Natural killer cell treated with Interleukin-12 subunit alpha and Interleukin-12 subunit beta and Interleukin-15 and Interleukin-18, amount 100 ng/mL, for 72 hours (primary cell): ENCODE data around the gene ESPNL. TPM values are rescaled to one million over a fixed set of nuclear protein-coding genes. Genes with fewer than 3 reads are reported as not detected.

Experiments
- ATAC-seq, 2 donors: fragments of 150-1000 bp; cut with Tn5 transposase in 1 of 2; sonication (Bioruptor Pico), chemical (Tn5 transposase) in 1 of 2; 2 replicates each; pipeline ENCODE4 v1.10.0; 2021
- DNase-seq: peaks from one replicate; pipeline ENCODE4 v3.0.0; 2022; ENCODE audit warnings: low spot score
- H3K27ac Mint-ChIP-seq, 2 donors: 1 replicate in 1 of 2; 2 replicates in 1 of 2; pipeline ENCODE4 v1.8.0; 2022; ENCODE audit warnings: mixed read lengths in 2 of 2, mild to moderate bottlenecking in 1 of 2, moderate library complexity in 1 of 2
- H3K27me3 Mint-ChIP-seq, 2 donors: 1 replicate in 1 of 2; 2 replicates in 1 of 2; pipeline ENCODE4 v1.8.0; 2022; ENCODE audit warnings: mixed read lengths in 2 of 2
- H3K36me3 Mint-ChIP-seq: one replicate; pipeline ENCODE4 v1.8.0; 2022; ENCODE audit warnings: mixed read lengths
- H3K4me1 Mint-ChIP-seq, 2 donors: 1 replicate in 1 of 2; 2 replicates in 1 of 2; pipeline ENCODE4 v1.8.0; 2022; ENCODE audit warnings: low read depth in 2 of 2, mixed read lengths in 2 of 2, mild to moderate bottlenecking in 1 of 2
- H3K4me3 Mint-ChIP-seq: one replicate; pipeline ENCODE4 v1.8.0; 2022; ENCODE audit warnings: mixed read lengths
- H3K9me3 Mint-ChIP-seq: 2 replicates; pipeline ENCODE4 v1.8.0; 2022; ENCODE audit warnings: mixed read lengths
- total RNA-seq, 2 donors: library from RNA; stranded (reverse); gene quantifications; one replicate each; pipeline ENCODE4 v1.2.3, GENCODE V29; 2022

Gene ESPNL
- total RNA-seq, 2 donors from 2014 or later = 0.19 TPM; not detected in 1

DNA sequence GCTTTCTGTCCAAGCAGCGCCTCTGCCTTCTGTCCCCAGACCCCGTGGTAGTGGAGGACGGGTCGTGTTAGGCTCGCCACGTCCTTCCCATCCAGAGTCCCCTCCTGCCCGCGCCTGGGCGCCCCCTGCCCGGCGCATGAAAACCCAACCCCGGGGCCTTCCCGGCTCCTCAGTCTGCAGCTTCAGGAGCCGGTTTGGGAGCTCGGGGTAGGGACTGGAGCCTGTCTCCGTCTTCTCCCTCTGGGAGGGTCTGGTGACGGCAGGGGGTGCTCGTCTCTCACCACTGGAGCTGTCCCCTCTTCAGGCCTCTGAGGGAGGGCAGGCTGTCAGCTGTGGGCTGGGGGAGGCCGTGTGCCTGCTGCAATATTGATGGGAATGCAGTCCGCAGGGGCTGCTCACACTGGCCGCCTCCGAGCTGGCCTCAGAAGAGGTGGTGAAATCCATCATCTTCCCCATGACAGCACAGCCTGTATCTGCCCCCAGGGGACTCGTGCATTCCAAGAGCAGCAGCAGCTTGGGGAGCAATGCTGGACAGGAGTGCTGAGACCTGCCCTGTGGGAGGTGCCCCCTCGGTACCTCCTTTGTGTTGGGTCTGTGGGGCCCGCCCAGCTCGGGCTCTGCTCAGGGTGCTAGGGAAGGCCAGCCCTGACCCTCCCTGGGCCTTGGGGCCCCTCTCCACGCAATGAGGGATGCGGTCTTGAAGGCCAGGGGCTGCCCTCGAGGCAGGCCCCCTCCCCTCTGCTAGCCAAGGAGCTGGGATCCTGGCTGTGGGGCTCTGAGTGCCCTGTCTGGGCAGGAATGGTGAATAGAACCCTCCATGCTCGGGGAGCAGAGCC lies 20.5 kb downstream of the ESPNL start:
- Mint-ChIP-seq H3K36me3 (no peaks in the 10 kb centered on the region), H3K27ac (no peak overlapping the region), H3K9me3 (no peaks in the 10 kb centered on the region), H3K4me1 (no peaks in the 10 kb centered on the region), H3K27me3 (peaks cover 0 to 14% of the 10 kb centered on the region in 2 donors), H3K4me3 (no peak overlapping the region)
- no peak for ATAC-seq
- DNase-seq = peak; percentile 42

DNA sequence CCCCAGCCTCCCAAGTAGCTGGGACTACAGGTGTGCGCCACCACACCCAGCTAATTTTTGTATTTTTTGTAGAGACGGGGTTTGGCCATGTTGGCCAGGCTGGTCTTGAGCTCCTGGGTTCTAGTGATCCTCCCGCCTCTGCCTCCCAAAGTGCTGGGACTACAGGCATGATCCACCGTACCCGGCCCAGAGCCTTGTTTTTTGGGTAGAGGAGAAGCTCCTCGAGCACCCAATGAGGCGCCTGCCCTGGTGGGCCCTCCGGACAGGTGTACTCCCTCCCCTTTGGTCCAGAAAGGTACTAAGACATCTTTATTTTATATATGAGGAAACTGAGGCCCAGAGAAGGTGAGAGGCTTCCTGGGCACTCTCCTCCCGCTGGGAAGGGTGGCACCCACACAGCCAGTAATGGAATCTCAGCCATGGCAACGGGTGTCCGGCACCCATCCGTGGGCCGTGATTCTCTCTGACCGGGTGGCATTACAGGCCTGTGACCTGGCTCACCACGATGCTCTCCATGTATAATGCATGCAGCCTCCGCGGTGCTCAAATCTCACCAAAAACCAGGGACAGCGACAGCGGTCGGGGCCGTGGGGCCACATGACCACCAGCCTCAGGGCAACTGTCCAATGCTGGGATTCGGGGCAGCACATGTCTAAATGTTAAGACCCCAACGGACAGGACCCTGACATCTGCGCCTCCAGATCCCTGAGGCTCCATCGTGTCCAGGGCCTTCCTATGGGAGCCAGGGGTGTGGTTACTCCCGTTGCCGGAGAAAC lies 21.6 kb downstream of the ESPNL start:
- no peak overlapping the region for H3K27ac Mint-ChIP-seq
- no peaks in the 10 kb centered on the region for H3K9me3 Mint-ChIP-seq
- peak; percentile 49 for DNase-seq
- ATAC-seq = no peak
- peaks cover 0 to 14% of the 10 kb centered on the region in 2 donors for H3K27me3 Mint-ChIP-seq
- H3K36me3 Mint-ChIP-seq = no peaks in the 10 kb centered on the region
- H3K4me3 Mint-ChIP-seq = no peak overlapping the region
- H3K4me1 Mint-ChIP-seq = no peaks in the 10 kb centered on the region

DNA sequence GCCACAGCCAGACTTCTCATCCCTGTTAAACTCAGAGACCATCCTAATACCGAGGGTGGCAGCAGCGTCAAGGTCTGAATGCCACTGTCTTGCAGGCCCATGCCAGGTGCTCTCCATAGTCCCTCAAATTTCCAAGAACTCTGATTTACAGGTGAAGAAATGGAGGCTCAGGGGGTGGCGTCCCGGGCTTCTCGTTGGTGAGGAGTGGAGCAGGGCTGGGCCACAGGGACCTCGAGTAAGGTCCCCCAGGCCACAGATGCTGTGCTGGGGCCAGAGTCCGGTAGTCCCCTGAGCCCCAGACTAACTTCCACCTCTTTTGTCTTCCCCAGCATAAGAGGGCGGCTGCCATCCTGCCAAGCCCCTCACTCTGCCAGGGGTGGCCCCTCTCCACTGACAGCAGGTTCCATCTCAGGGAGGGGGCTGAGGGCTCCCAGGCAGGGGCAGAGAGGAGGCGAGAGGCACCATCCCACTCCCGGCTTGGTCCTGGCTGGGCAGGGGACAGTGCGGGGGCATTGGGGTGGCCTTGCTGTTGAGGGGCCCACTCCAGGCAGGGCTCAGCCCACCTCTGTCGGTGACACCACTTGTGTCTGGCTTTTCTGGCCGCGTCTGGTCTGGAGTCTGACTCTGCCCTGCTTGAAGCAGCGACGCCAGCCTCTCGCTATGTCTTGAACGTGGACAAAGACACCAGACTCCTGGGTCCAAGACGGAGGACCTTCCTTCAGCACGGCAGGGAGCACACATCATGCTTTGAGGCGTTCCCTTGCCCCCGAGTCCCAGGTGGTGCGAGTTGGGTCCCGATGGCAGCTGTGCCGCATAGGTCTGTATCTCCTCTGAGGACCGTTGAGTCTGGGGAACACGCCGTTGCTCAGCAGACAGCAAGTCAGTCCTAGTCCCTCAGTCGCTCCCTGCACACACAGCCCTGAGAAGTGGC lies 22.4 kb downstream of the ESPNL start:
- ATAC-seq (no peak), DNase-seq (peak; percentile 49)
- Mint-ChIP-seq H3K36me3 (no peaks in the 10 kb centered on the region), H3K4me1 (no peaks in the 10 kb centered on the region), H3K9me3 (no peaks in the 10 kb centered on the region), H3K4me3 (no peak overlapping the region), H3K27me3 (peaks cover 0 to 12% of the 10 kb centered on the region in 2 donors), H3K27ac (no peak overlapping the region)

DNA sequence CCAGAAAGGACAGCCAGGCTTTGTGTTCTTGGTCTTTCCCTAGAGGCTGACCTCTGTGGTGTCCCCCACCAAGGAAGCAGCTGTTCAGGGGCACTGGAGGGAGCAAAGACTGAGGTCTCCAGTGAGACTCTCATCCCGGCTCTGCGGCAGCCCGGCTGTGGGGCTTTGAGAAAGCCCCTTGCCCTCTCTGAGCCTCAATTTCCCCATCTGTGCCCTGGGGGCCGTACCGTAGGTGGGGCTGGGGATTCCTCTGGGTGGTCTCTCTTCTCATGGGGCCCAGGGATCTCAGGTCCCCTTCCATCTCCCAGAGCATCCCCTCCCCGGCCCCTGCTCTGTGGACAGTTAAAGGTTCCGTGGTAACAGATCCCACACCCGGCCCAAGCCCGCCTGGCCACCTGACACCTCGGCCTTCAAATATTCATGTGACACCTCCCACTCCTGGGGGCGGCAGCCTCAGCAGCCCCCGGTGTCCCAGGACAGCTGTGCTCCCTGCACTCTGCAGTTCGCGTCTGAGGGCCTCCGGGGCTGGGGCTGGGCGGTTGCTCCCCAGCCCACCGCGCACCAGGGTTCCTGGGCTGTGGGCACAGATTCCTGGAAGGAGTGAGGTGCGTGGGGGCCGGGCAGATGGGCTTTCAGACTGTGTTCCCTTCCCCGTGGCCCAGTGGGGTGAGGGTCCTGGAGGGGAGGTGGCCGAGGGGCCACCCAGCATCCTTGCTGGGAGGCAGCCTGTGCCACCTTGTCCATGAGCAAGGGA lies 23.3 kb downstream of the ESPNL start:
- no peak for ATAC-seq
- H3K36me3 Mint-ChIP-seq = no peaks in the 10 kb centered on the region
- H3K9me3 Mint-ChIP-seq = no peaks in the 10 kb centered on the region
- peaks cover 0 to 7% of the 10 kb centered on the region in 2 donors for H3K27me3 Mint-ChIP-seq
- H3K4me1 Mint-ChIP-seq = no peaks in the 10 kb centered on the region
- H3K4me3 Mint-ChIP-seq = no peak overlapping the region
- no peak overlapping the region for H3K27ac Mint-ChIP-seq
- DNase-seq = peak; percentile 50

DNA sequence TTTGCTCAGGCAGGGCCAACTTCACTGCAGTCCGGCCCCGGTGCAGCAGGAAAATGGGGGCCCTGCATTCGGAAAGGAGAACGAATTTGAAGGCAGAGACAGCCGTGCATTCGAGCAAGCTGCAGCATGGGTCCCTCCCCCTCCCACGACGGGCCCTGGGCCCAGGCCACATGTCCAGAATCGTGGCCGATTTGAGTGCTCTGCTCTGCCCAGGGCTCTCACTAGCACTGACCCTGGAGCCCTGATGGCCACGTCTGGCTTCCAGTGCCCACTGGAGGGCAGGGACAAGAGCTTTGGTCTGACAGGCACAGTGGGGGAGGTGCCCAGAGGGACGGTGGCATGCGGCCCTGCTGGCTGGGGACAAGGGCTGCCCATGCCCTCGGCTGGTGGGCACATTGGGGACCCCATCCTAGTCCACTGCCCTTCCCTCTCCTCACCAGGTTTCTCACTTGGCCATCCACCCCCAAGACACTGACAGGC lies 23.9 kb downstream of the ESPNL start:
- no peak overlapping the region for H3K27ac Mint-ChIP-seq
- peaks cover 0 to 2% of the 10 kb centered on the region in 2 donors for H3K27me3 Mint-ChIP-seq
- H3K9me3 Mint-ChIP-seq = no peaks in the 10 kb centered on the region
- no peaks in the 10 kb centered on the region for H3K36me3 Mint-ChIP-seq
- H3K4me1 Mint-ChIP-seq = no peaks in the 10 kb centered on the region
- H3K4me3 Mint-ChIP-seq = no peak overlapping the region
- no peak for ATAC-seq
- peak; percentile 50 for DNase-seq

DNA sequence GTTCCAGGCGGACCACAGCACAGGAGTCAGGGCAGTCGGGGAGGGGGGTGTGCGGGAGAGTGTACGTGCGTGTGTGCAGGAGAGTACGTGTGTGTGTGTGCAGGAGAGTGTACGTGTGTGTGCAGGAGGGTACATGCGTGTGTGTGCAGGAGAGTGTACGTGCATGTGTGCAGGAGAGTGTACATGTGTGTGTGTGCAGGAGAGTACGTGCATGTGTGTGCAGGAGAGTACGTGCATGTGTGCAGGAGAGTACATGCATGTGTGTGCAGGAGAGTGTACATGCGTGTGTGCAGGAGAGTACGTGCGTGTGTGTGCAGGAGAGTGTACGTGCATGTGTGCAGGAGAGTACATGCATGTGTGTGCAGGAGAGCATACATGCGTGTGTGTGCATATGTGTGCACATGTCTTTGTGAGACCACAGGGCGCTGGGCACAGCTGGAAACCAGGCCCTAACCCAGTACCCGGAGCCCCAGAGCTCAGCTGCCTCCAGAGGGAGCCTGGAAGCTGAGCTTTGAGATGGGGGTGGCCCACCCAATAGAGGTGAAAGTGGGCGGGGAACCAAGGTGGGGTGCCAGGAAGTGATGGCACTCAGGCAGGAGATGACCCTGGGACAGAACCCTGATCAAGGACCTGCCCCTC lies 24.5 kb downstream of the ESPNL start:
- Mint-ChIP-seq H3K9me3 (no peaks in the 10 kb centered on the region), H3K27ac (no peak overlapping the region), H3K4me1 (no peaks in the 10 kb centered on the region), H3K27me3 (no peaks in the 10 kb centered on the region), H3K36me3 (no peaks in the 10 kb centered on the region), H3K4me3 (no peak overlapping the region)
- ATAC-seq = no peak
- peak; percentile 41 for DNase-seq

DNA sequence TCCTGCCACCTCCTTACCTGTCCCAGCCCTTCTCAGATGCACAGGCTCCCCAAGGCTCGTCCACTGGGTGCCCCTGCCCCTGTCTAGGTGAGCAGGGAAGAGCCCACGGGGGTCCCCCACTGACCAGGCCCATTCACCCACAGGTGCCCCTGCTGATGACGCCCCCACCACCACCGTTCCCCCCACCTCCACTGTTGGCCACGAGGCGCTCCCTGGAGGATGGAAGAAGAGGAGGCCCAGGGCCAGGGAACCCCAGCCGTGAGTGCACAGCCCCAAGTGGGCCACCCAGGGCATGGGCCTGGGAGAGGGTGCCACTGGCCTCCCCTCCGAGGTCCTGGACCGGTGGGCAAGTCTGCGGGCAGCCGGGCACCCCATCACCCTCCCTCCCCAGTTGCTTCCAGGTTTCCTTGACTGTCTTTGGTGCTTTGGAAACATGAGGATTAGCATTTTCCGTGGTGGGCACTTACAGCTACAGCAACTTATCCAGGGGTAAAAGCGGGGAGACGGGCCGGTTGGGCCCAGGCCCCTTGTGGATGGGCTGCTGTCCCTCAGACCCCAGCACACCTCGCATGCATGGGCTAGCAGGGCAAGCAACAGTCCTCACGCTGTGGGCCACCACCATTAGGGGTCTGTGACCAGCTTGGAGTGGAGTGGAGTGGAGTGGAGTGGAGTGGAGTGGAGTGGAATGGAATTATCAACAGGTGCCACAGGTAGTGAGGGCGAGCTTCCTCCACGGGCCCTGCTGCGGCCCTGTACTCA lies 25.2 kb downstream of the ESPNL start:
- no peak for ATAC-seq
- DNase-seq = peak; percentile 49
- H3K9me3 Mint-ChIP-seq = no peaks in the 10 kb centered on the region
- no peak overlapping the region for H3K27ac Mint-ChIP-seq
- no peaks in the 10 kb centered on the region for H3K36me3 Mint-ChIP-seq
- no peaks in the 10 kb centered on the region for H3K4me1 Mint-ChIP-seq
- no peaks in the 10 kb centered on the region for H3K27me3 Mint-ChIP-seq
- no peak overlapping the region for H3K4me3 Mint-ChIP-seq

DNA sequence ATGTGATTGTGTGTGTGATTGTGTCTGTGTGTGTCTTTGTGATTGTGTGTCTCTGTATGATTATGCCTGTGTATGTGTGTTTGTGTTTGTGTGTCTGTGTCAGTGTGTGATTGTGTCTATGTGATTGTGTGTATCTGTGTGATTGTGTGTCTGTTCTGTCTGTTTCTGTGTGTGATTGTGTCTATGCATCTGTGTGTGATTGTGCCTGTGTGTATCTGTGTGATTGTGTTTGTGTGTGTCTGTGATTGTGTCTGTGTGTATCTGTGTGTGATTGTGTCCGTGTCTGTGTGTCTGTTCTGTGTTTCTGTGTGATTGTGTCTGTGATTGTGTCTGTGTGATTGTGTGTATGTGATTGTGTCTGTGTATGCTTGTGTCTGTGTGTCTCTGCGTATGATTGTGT lies 26.2 kb downstream of the ESPNL start:
- H3K4me1 Mint-ChIP-seq = no peaks in the 10 kb centered on the region
- DNase-seq (no peak), ATAC-seq (no peak)
- H3K27me3 Mint-ChIP-seq = no peaks in the 10 kb centered on the region
- no peak overlapping the region for H3K4me3 Mint-ChIP-seq
- H3K27ac Mint-ChIP-seq = no peak overlapping the region
- no peaks in the 10 kb centered on the region for H3K9me3 Mint-ChIP-seq
- no peaks in the 10 kb centered on the region for H3K36me3 Mint-ChIP-seq

DNA sequence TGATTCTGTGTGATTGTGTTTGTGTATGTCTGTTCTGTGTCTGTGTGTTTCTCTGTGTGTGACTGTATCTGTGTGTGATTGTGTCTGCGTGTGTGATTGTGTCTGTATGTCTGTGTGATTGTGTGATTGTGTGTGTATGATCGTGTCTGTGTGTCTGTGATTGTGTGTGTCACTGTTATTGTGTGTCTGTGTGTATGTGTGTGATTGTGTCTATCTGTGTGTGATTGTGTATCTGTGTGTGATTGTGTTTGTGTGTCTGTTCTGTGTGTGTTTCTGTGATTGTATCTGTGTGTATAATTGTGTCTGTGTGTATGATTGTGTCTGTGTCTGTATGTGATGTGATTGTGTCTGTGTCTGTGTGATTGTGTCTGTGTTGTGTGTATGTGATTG lies 26.6 kb downstream of the ESPNL start:
- Mint-ChIP-seq H3K4me1 (no peaks in the 10 kb centered on the region), H3K9me3 (no peaks in the 10 kb centered on the region), H3K27me3 (no peaks in the 10 kb centered on the region), H3K27ac (no peak overlapping the region), H3K36me3 (no peaks in the 10 kb centered on the region), H3K4me3 (no peak overlapping the region)
- DNase-seq (no peak), ATAC-seq (no peak)

DNA sequence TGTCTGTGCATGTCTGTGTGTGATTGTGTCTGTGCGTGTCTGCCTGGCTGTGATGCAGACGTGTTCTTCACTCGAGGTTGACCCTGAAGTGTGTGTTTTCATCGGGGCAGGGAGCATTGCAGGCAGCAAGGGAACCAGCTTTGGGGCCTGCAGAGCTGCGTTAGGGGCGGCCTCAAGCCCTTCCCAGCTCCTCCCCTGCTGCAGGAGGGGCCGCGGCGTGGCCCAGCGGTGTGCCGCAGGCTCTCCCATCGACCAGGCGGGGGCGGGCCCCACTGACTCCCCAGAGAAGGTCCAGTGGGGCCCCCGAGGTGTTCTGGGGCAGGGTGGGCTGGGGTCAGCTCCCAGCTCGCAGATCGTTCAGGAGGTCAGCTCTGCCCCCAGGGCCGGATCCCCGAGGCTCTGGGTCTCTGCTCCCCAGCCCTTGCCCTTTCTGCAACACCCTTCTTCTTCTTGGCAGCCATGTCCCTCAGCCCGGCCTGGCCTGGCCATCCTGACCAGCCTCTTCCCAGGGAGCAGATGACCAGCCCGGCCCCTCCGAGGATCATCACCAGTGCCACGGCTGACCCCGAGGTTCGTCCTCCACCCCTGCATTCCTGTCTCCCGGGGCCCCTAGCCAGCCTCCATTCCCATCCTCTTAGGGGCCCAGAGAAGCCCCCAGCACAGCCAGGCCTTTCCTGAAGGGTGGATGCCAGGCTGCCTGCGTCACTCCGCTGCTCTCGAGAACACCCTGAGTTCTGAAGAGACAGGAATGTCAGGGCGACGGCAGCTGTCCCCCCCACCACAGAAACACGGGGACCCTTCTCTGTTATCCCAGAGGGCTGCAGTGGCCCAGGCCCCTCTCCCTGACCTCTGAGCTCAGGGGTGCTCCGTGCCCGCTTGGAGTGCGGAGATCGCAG lies 27.3 kb downstream of the ESPNL start:
- DNase-seq = peak; percentile 51

DNA sequence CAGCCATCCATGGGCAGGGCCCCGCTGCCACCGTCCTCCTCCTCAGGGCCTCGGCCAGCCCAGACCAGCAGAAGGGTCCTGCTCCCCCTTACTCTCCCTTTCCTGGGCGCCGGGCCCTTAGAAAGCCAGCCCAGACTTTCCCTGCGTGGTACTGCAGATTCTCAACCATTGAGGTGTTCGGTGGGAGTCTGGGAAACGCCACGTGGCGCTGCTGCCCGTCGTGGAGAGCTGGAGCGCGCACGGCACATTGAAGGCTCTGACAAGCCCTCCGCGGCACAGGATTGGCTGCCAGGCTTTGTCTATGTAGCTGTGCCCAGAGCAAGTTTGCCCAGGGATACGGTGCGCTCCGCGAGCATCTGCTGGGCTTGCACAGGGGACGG lies 27.9 kb downstream of the ESPNL start:
- H3K4me1 Mint-ChIP-seq = no peaks in the 10 kb centered on the region
- DNase-seq (peak; percentile 58), ATAC-seq (no peak)
- no peaks in the 10 kb centered on the region for H3K9me3 Mint-ChIP-seq
- no peak overlapping the region for H3K27ac Mint-ChIP-seq
- no peaks in the 10 kb centered on the region for H3K27me3 Mint-ChIP-seq
- no peak overlapping the region for H3K4me3 Mint-ChIP-seq
- no peaks in the 10 kb centered on the region for H3K36me3 Mint-ChIP-seq

More for the DNA sequence above, 27.3 kb downstream of the ESPNL start:
- Mint-ChIP-seq H3K4me1 (no peaks in the 10 kb centered on the region), H3K36me3 (no peaks in the 10 kb centered on the region), H3K27me3 (no peaks in the 10 kb centered on the region), H3K4me3 (no peak overlapping the region), H3K9me3 (no peaks in the 10 kb centered on the region), H3K27ac (no peak overlapping the region)
- peak in 1 of 2 donors; percentile 65 for ATAC-seq
